HL-60/S4 treated with retinoic acid at 250 ng/mL for 4 days and 3 days (cell line): ENCODE measurements around the gene PRSS38.

Experiments used
- in situ Hi-C: fragments of 300-500 bp; cut with MboI; formaldehyde crosslinking; loops from 2 replicates; pipeline ENCODE4 v1.7.0; 2022; ENCODE audit warnings: low sequenced_read_pairs

The PRSS38 gene

GRCh38 chr1:227815468-227816409 lies at the start of gene PRSS38:
TSS of gene PRSS38 (plus strand) at chr1:227815675. CDS start at chr1:227815717, 42 bp downstream.
- in situ Hi-C loops: no loop called here

GRCh38 chr1:227766015-227766634 lies 49.4 kb upstream of the PRSS38 start:
- in situ Hi-C loops: loop anchor here (25.0 kb wide), 1 partner anchor 196 kb away; no protein-coding TSS in a partner anchor

- in situ Hi-C loops: loop anchor here (25.0 kb wide), 1 partner anchor 196 kb away; no protein-coding TSS in a partner anchor
Observed at GRCh38 chr1:227766653-227767277, 48.7 kb upstream of the PRSS38 start.

GRCh38 chr1:227767401-227768124 lies 47.9 kb upstream of the PRSS38 start:
- in situ Hi-C loops: loop anchor here (25.0 kb wide), 1 partner anchor 195 kb away; no protein-coding TSS in a partner anchor

GRCh38 chr1:227768125-227768439 lies 47.4 kb upstream of the PRSS38 start:
- in situ Hi-C loops: loop anchor here (25.0 kb wide), 1 partner anchor 194 kb away; no protein-coding TSS in a partner anchor

GRCh38 chr1:227768640-227769039 lies 46.8 kb upstream of the PRSS38 start:
- in situ Hi-C loops: loop anchor here (25.0 kb wide), 1 partner anchor 194 kb away; no protein-coding TSS in a partner anchor

- in situ Hi-C loops: loop anchor here (25.0 kb wide), 1 partner anchor 193 kb away; no protein-coding TSS in a partner anchor
Observed at GRCh38 chr1:227769047-227769935, 46.2 kb upstream of the PRSS38 start.

- in situ Hi-C loops: loop anchor here (25.0 kb wide), 1 partner anchor 192 kb away; no protein-coding TSS in a partner anchor
Observed at GRCh38 chr1:227769936-227770494, 45.5 kb upstream of the PRSS38 start.

- in situ Hi-C loops: loop anchor here (25.0 kb wide), 1 partner anchor 191 kb away; no protein-coding TSS in a partner anchor
Observed at GRCh38 chr1:227770812-227771211, 44.7 kb upstream of the PRSS38 start.

GRCh38 chr1:227771326-227771725 lies 44.1 kb upstream of the PRSS38 start:
- in situ Hi-C loops: loop anchor here (25.0 kb wide), 1 partner anchor 191 kb away; no protein-coding TSS in a partner anchor

- in situ Hi-C loops: loop anchor here (25.0 kb wide), 1 partner anchor 191 kb away; no protein-coding TSS in a partner anchor
Observed at GRCh38 chr1:227771771-227772170, 43.7 kb upstream of the PRSS38 start.

- in situ Hi-C loops: loop anchor here (25.0 kb wide), 1 partner anchor 189 kb away; no protein-coding TSS in a partner anchor
Observed at GRCh38 chr1:227773558-227773957, 41.9 kb upstream of the PRSS38 start.

GRCh38 chr1:227774051-227774731 lies 41.3 kb upstream of the PRSS38 start:
- in situ Hi-C loops: loop anchor here (25.0 kb wide), 1 partner anchor 188 kb away; no protein-coding TSS in a partner anchor

- in situ Hi-C loops: loop anchor here (25.0 kb wide), 1 partner anchor 187 kb away; no protein-coding TSS in a partner anchor
Observed at GRCh38 chr1:227774821-227775661, 40.4 kb upstream of the PRSS38 start.

GRCh38 chr1:227775841-227776240 lies 39.6 kb upstream of the PRSS38 start:
- in situ Hi-C loops: no loop called here

GRCh38 chr1:227776331-227776771 lies 39.1 kb upstream of the PRSS38 start:
- in situ Hi-C loops: no loop called here

- in situ Hi-C loops: no loop called here
Observed at GRCh38 chr1:227777156-227777555, 38.3 kb upstream of the PRSS38 start.
